DMS53 (cell line): ENCODE results near the gene ICAM2.

Experiments used
- DNase-seq: peaks from one replicate; lab custom pipeline; 2025; lab: John Stamatoyannopoulos, UW

The ICAM2 gene

DNA sequence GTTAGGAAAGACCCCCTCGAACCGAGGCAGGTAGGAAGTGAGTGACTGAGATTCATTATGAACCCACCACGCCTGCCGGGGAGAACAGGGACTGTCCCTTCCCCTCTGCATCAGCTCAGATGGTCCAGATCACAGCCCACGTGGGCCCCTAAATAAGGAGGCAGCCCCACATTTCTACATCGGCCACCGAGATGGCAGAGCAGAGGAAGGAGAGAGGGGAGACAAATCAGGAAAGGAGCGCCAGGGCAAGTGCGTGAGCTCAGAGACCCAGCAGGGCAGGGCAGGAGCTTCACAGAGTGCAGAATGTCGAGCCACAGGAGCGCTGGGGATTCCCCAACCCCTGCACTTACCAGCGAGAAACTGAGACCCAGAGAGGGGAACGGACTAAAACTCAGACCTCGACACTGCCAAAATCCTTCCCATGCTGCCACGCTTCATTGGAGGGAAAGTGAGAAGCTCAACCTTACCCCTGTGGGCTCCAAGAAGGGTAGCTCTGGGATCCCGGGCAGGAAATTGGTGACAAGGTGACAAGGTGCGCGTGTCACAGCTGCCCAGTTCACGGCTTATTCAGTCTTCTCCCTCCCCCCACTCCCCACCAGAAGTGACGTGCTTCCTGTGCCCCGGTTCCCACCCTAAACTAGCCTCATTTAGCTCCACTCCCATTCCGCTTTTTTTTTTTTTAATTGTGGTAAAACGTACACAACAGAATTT, at the start of gene ICAM2:
ICAM2 (minus strand) TSS at position 578 of the 711 bp plus-strand sequence. CDS start 13,942 bp downstream, outside the sequence.
- peak; percentile 74 for DNase-seq

DNA sequence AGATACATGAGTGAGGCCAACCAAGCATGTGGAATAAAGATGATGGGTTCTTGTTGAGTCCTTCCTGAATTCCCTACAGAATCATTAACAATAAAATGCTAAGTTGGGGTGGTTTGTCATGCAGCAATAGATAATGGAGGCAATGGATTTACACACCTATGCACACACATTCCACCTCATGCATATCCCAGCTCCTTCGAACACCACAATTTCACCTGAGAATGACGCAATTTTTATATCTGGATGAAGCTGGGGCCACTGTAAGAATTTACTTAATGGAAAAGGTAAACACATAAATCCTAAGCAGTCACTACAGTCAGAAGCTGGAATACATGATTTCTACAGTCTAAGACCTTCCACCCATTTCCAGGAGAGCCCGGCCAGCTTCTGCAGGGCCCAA, 49.8 kb upstream of the ICAM2 start:
- no peak for DNase-seq

DNA sequence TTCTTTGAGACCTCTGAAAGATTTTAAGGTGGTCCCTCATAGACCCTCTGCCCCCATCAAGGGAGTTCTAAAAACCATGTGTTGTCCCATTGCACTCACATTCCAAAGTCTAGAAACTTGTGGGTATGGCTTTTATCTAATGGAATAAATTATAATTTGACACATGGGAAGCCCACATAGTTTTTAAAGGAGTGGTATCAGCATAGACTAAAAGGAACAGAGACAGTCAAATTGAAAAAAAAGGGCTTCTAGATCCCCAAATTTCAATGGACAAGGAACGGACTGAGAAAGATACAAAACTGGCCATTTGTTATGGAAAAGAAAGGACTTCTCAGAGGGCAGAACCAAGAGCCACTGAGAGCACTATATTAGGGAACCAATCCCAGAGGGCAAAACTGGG, 48.7 kb upstream of the ICAM2 start:
- no peak for DNase-seq

DNA sequence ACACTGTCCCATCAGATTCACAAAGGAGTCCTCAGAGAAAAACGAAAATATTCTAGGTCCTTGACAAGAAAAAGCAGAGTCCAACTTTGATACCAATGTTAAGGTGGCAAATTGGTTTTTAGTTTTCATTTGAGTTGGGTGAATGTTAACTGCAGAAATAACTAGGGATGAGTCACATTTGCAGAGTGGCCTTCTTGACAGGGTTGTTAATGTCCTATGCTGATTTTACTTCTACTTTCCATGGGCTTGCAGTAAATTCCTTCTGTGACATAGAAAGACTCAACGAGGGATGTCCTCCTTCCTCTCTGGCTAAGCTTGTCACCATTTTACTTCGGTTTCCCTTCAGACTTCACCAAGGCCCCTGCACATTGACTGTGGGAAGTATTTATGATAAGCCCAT, 47.2 kb upstream of the ICAM2 start:
- DNase-seq: no peak

DNA sequence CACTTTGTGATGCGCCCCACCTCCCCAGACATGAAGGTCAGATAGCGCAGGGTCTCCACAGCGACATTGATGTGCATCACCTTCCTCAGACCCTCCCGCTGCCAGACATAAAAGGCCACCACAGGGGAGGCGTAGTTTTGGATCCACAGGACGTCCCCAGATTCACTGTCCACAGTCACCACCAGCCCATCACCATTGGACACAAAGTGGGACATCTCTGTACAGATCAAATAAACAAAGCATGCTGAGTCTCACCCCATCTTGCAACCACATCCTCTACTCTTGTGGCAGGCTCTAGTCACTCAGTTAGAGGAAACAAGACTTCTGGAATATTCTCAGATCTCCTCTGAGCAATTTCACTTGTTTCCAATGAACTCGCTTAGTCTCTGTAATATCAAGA, 46.3 kb upstream of the ICAM2 start:
- no peak for DNase-seq

DNA sequence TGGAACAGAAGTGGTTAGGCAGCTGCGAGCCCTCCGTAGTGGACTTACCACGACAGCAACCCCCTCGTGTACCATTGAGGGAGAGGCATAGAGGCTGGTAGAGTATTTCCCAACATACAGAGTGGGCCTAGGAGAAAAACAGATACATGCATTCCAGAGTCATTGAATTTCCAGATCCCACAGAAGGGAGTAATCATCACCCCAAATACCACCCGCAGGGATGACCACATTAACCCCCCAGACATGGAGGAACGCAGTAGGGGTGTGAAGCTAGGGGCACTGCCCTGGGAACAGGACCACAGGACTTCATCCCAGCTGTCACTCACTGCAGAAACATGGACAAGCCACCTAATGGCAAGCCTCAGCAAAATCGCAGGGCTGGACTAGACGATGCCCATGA, 44.7 kb upstream of the ICAM2 start:
- DNase-seq: no peak

DNA sequence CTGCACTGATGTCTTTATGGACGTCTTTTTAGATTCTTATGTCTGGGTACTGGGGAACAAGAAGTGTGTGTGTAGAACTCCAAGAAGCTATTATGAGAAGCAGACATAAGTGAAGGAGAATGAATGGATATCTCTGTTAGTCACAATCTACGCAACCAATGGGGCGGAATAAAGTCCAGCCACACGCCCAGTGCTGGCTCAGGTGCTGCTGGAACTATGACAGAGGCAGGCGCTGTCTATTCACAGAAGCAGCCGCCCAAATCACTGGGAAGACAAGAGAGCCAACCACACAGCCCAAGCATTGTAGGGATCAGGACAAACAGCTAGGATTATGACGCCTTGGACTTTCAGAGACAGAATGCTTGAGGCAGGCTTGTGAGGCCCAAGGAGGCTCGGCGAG, 43.9 kb upstream of the ICAM2 start:
- DNase-seq: no peak

DNA sequence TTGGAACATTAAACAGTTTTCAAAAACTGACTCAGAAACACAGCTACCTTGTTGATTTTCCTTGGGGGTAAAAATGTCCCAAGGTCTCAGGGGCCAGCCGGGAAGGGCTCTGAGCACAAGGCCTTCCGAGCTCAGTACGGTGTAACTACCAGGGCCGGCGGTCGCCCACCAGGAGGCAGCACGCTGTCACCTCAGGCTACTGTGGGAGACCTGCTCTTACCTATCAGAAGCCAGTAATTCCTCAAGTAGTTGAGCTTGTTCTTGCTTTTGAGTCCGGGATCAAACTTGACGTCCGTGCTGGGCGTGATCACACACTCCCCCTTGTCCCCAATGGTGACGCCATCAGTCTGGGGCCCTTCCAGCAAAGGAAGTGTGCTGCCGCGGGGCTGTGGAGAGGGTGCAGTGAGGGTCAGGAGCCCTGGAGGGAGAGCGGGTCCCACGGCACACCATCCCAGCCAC, 43.4 kb upstream of the ICAM2 start:
- peak; percentile 33 for DNase-seq

DNA sequence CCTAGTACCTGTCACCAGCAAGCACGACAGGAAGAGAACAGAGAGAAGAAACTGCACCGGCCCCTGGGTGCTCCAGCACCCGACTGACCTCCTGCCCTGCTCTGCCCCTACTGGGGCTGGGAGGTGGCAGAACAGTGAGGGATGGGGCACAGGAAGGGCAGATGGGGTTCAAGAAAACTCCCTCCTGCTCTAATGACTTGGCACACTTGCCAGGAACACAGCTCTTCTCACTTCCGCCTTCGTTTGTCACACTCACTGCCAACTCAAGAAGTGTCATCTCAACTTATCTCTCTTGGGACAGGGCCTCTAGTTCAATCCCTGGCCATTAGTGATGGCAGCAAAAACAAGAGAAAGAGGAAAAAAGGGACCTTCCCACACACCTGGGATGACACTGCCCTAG, 42.7 kb upstream of the ICAM2 start:
- no peak for DNase-seq

DNA sequence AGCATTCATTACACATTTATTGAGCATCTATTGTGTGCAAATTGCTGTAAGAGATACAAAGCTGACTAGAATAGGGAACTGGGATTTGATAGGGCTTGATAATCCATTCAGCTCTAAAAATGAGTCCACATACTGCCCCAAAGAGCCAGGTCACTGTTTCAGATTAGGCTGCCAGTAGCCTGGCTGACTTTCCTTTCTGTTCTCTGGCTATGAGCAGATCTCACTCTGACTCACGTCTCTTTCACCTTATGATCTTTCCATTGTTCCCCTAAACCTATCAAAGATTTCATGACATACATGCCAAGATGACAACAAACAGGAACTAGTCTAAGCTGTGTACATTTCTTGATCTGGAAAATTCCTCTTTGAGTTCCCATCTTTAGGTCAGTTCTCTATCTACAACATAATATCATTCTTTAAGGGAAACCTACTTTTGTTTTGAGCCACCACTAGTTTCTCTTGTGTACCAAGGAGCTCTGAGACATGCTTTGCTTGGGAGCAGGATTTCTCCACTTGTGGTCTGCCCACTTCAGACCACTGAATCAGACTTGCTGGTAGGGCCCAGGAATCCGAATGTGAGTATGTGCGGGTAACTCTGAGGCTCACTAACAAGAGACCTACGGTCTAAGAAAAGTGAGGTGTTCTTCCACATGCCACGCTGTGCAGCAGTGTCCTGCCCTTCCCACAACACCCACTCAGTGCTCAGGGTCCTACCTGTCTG, 40.9 kb upstream of the ICAM2 start:
- DNase-seq: no peak

DNA sequence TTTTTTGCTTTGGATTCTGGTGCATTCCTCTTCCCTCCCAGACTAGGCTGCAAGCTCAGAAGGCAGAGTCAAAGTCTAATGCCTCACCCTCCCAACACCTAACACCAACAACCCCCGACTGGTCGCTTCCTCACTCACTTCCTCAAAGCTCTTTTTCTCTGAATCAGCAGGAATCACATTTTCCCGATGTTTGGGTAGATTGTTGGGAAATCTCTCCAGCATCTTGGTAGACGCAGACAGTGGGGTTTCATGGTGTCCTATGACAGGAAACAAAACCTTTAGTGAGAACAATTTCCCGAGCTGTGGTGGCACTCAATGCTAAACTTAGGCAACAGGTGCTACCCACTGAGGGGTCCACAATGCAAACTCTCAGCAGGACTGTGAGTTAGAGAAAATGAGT, 39.9 kb upstream of the ICAM2 start:
- DNase-seq: no peak

DNA sequence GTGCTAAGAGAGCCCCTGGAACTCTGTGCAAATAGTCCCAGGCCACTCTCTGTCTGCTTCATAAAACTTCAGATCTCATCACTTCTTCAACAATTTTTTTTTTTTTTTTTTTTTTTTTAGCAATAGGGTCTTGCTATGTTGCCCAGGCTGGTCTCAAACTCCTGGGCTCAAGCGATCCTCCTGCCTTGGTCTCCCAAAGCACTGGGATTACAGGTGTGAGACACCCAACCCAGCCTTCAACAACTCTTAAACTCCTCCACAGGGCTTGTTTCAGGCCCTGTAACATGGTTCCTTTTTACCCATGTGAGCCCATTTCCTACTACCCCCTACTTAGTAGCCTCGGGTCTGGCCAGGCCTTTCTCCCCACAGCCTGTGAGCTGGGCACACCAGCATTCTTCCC, 39.3 kb upstream of the ICAM2 start:
- no peak for DNase-seq

DNA sequence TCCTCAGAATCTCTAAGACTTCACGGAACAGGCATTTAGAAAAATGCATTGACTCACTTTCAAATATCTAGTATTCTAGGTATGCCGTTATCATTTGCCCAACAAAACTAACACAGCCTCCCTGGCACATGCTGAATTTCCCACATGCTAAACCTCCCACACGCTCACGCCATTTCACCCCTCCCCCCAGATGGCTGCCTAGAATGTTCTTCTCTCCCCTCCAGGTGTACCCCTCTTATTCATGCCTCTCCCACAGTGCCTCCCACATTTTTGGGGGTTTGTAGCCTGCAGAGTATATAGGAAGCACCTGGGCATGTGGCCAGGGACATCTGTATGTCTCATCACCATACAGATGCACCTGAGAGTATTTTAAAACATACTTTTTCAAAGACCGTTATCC, 38.2 kb upstream of the ICAM2 start:
- no peak for DNase-seq

DNA sequence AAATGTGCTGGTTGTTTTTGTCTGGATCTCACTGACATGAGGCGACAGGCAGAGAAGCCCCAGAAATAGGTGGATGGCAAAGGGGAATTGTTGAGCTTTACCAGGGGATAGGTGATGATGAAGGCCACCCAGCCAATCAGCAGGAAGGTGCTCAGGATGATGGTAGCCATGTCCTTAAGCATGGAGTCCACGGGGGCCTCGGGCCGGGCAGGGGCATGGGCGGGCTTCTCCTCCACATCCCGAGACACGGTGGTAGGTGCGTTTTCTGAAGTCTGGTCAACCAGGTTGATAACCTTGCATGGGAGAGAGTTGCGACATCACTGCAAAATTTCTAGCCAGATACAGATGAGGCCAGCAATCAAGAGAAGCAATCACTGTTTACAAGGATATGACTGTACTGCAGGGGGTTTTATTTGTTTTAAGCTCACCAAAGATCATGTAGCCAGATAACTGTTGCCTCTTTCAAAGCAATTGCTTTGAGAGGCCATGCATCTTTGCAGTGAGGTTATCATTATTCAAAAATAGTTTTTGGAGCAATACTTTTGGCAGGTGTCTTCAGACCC, 37.3 kb upstream of the ICAM2 start:
- no peak for DNase-seq

DNA sequence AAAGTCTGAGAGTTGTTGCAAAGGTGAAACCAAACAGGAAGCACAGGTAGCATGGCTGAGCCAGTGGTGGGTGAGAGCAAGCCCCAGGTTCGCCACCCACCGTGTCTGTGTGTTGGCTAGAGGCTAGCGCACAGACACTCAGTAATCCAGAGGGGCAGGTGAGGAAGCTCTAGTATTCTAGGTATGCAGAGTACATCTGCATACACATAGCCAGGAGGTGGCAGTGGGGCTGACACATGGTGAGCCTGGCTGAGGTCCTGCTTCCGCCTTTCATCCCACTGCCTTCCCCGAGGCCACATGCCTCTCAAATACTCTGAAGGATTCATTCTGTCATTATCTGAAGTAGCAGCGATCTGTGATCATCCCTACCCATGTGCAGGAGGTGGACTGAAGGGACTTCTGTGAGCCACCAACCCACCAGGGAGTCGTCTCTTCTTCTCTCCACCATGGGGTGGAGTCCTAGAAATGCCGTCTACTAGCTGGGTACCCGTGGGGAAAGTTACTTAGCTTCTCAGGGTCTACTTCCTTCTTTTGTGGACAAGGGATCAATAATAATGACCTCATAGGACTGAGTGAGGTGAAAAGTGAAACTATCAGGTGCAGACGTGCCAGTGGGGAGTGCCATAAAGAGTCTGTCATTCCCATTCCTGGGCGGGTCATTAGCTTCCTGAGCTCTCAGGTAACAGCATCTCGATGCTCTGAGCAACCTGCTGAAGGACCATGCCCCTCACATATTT, 36.0 kb upstream of the ICAM2 start:
- DNase-seq: no peak

DNA sequence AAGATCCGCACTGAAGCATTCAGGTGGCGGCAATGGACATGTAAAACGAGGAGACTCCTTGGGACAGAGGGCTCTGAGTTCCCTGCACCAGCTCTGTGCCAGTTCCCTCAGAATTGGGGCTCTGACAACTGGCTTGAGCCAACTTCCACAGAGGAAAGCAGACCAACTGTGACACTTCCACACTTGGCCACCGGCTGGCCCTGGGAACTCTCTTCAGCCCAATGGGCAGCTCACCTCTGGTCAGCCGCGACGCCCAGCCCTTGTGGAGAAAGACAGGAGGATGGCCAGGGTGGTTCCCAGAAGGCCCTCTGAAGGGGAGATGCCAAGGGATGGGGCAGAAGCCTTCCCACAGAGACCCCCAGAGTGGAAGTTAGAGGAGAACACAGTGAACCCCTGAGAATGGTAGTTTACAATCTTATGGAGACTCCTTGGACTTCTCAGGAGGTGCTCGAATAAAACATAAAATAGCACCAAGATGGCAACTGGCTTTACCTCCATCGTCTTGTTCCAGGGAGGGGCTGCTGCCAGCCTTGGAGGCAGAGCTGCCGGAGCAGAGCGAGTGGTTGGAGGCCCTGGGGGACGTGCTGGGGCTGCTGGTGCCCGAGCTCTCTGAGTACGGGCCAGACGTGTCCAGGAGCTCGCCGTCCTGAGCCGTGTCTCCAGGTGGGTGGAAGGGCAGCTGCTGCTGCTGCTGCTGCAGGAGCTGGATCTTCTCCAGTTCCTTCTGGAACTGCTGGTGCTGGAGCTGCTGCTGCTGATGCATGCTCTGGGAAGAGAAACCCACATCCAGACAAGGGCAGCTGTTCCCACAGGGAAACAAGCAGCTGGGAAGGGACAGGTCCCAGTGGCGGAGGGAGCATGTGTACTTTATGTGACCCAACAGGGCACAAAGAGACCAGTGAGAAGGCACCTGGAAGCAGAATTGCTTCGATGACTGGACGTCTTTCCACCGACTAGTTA, 35.0 kb upstream of the ICAM2 start:
- DNase-seq: no peak

DNA sequence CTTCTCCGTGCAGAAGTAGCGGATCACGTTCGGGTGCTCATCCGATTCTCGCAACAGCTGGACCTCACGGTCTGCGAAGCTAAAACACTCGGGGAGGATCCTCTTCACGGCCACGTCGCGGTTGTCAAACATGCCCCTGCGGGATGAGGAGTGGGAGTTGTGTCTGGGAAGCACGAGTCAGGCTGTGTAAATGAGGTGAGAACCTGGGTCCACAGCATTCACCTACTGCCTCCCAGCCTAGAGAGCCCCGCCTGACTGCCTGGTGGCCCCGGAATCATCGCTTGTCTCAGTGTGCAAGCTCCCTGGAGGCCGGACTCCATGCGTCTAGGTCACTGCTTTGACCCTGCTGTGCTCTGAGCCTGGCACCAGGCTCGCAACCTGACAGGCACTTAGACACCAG, 33.9 kb upstream of the ICAM2 start:
- DNase-seq: no peak

DNA sequence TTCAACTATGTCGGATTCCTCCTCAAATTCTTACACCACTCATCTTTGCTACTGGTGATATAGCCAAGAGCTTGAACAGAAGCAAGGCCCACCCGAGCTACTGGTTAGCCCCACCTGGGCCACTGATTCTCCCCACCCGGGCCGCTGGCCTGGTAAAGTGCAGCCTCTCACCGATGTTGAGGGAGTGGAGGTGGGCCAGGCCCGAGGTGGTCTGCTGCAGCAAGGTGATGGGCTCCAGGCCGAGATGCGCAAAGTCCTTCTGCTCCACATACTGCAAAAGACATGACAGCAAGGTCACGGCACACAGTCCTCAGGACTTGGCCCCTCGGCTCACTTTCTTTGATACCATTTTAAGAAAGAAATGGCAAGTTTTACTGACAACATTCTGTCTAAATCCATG, 32.7 kb upstream of the ICAM2 start:
- no peak for DNase-seq

DNA sequence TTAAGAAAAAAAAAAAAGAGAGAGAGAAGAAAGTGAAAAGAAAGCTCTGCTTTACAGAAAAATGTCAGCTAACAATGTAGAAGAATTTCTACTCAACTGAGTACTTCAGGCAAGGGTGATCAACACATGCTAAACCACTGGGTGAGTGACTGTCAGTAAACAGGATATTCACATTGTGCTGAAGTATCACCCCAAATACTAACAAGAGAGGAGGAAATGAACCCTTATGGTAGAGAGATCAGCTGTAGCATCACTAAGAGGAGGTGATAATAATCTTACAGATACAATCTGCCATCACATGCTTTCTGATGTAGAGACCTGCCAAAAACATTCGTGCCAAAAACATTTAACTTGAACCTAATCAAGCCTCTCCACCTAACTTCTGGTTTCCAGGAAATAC, 30.7 kb upstream of the ICAM2 start:
- DNase-seq: no peak

DNA sequence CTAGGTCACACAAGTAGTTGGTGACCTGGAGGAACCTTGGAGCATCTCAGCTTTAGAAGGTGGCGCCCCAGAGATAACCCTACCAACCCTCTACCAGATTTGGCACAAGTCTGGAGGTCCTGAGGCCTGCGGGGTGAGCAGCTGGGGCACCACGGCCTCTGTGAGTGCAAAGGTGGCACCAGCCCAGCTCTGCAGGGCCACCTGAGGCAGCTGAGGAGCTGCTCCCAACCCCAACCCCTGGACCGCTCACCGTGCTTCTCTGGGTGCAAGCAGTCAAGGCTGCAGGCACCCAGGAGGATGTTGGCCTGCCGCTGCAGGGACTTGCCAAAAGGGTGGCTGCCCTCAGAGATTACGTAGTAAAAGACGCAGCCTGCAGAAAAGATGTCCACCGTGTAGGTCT, 28.4 kb upstream of the ICAM2 start:
- DNase-seq: no peak

DNA sequence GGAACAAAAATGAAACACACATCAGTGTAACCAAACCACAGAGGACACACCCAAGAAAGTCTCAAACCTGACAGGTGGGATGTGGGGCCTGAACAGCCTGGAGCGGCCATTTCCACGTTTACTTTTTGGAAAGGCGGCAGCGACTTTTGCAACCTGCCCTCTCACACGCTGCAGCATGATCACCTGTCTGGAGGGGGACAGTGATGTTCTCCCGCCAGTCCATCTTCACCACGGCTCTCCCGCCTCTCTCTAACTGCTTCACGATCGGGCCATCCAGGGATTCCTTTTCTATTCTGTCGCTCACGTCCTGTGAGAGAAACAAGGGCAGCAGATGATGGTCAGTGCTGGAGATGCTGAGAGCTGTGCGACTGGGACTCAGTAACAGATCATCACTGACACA, 24.7 kb upstream of the ICAM2 start:
- no peak for DNase-seq
